Effector CD8-positive, alpha-beta T cell (primary cell): ENCODE data around the gene MMP11.

Experiments used
- DNase-seq: peaks from one replicate; lab custom pipeline; 2025; lab: John Stamatoyannopoulos, UW

The MMP11 gene

GRCh38 chr22:23801238-23801821, 28.7 kb downstream of the MMP11 start:
- no peak for DNase-seq

GRCh38 chr22:23801886-23802377, 29.3 kb downstream of the MMP11 start:
- DNase-seq = no peak

DNA sequence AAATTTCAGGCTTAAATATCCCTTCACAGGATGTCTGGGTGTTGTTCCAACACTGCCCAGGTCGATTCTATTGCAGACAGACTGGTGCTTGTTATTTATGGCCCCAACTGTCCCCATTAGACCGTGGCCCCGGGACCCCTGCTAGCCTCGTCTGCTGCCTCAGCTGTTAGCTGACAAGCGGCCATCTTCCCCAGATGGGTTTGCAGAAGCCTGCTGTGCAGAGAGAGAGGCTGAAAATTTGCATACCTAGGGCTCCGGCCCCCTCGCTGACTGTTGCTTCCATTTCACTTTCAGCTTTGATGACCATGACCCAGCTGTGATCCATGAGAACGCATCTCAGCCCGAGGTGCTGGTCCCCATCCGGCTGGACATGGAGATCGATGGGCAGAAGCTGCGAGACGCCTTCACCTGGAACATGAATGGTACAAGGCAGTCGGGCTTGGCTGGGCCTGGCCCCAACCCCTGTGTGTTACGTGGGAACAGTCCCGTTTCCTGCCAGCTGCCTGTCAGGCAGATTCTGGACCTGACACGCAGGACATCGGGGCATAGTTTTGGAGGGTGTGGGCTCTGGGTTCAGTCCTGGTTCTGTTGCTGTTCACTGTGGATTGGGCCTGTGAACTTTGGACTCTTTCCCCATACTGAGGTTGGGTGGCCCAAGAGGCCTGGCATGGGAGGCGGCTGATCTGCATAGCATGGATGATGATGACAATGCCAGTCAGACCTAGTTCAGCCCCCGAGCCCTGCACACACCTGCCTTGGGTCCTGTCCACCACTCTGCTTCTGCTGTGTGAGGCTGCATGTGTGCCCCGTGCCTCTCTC, 30.6 kb downstream of the MMP11 start:
- no peak for DNase-seq

GRCh38 chr22:23804781-23805291, 32.2 kb downstream of the MMP11 start:
- no peak for DNase-seq

DNA sequence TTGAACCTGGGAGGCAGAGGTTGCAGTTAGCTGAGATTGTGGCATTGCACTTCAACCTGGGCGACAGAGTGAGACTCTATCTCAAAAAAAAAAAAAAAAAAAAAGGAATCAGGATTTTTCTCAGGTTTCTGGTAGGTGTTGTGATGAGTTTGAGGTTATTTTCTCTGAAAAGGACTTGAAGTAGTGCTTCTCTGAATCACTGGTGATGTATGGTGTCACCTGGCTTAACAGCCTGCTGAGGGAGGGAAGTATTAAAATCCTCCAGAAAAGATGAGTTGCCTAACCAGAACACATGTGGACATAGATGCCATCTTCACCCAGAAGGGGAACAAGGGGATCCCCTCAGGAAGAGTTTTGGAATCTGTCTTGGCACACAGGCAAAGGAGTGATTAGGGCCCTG, 34.2 kb downstream of the MMP11 start:
- no peak for DNase-seq

DNA sequence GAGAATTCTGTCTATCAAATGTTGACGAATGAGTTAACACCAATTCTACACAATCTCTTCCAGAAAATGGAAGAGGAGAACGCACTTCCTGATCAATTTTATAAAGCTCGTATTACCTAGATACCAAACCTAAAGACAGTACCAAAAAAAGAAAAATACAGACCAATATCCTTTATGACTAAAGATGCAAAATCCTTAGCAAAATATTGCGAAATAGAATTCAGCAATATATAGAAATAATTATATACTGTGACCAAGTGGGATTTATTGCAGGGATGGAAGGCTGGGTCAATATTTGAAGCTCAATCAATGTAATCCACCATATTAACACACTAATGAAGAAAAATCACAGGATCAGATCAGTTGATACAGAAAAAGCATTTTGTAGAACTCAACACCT, 39.7 kb downstream of the MMP11 start:
- no peak for DNase-seq

DNA sequence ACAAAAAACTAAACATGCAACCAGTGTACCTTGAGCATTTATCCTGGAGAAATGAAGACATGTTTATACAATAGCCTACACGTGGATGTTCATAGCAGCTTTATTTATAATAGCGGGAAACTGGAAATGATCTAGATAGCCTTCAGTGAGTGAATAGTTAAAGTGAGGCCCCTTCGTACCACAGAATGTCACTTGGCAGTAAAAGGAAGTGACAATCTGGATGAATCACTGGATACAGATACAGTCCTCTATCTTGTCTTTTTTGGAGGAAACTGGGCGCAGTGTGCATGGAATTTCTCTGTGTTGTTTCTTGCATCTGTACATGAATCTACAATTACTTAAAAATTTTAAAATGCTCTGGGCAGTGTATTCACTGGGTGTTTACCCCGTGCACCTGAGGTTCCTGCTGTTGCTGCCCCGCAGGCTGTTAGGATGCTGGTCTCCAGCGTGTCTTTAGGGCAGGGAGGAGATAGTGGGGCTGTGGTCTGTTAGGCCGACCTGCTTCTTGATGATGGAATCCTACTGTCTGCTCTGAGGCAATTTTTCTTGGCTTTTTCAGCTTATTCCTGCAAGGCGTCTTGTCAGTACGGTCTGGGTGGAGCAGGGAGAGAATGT, 43.0 kb downstream of the MMP11 start:
- DNase-seq = no peak

GRCh38 chr22:23816156-23816976, 43.7 kb downstream of the MMP11 start:
- DNase-seq = no peak

GRCh38 chr22:23817146-23817545, 44.5 kb downstream of the MMP11 start:
- no peak for DNase-seq

GRCh38 chr22:23818541-23818940, 45.9 kb downstream of the MMP11 start:
- no peak for DNase-seq

- no peak for DNase-seq
Measured at GRCh38 chr22:23820748-23821211, 48.1 kb downstream of the MMP11 start.

DNA sequence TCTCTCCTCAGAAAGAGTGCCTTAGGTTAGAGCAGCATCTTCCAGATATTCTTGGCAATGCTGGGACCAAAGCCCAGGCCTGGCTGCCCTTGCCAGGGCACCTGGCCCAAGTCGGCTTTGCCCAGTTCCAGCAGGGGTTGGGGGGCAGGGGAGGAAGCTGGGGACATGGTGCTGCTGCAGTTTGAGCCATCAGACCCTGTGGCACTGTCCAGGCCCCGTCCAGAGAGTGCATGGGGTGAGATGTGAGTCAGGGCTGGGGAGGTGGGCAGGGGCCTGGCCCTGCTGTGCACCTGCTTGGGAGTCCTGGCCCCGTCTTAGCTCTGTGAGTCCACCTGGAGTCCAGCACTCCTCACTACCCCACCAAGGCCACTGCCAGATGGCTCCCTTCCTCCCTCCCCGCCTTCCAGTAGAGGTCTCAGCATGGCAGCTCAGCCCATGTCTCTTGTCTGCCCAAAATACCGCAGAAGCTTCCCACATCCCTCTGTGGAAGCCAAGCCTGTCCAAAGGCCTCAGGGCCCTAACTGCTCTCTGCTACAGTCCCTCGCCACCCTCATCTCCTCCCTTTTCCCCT, 49.5 kb downstream of the MMP11 start:
- no peak for DNase-seq

DNA sequence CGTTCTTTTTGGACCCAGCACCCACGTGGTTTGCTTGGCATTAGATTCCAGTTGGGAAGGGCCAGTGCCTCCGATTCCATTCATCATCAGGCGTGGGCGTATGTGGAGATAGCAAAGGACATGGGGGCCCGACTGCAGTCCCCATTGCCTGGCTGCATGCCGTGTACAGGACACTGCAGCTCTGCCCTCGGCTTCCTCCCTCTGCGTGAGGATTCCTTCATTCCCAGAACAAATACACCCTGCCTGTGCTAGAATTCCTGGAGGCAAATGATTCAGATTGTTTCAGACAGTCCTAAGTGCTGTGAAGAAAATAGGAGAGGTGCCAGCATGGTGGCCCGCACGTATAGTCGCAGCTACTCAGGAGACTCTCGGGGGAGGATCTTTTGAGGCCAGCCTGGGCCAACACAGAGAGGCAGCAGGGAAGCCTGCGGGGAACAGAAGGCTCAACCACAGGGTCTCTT, 50.7 kb downstream of the MMP11 start:
- no peak for DNase-seq

DNA sequence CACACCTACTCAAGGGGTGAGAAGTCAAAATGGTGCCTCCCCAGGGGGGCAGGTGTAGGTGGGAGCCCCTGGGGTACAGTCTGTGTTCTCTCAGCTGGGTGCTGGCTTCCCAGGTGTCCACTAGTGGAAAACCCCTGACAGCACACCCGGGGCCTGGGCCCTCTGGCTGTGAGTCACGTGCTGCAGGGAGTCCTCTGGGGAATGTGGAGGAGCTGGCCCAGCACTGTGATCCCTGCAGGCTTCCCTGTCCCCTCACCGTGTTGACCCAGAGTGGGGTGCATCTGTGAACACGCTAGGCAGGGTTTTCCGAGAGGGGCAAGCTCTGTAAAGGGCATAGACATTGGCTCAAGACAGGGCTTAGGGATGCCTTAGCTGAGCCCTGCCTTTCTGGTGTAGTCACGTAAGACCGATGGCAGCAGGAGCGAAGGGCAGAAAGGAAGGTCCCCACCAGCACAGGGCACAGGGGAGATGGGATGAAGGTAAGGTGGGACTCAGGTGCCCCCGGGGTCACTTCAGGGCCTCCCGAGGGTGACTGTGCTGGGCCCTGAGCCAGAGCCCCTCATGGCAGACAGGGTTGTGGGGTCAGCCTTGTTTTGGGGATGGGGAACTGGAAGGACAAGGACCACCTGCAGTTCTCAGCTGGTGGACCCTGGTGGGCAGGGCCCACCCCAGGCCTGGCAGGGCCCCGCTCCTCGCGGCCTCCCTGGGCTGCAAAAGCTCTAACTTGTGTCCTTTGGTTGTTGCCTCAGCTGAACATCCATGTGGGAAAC, 52.0 kb downstream of the MMP11 start:
- no peak for DNase-seq

- DNase-seq = no peak
Measured at GRCh38 chr22:23825246-23825905, 52.7 kb downstream of the MMP11 start.

GRCh38 chr22:23826510-23827350, 54.1 kb downstream of the MMP11 start:
- no peak for DNase-seq

- DNase-seq = no peak
Measured at GRCh38 chr22:23827351-23827995, 54.8 kb downstream of the MMP11 start.
